KOPT-K1 (cell line): ENCODE data around the gene SKIL.

Experiments
- H3K27ac ChIP-seq: fragments of 200-600 bp; sonication (generic); 2 replicates; pipeline ENCODE4 v1.5.1; 2016; ENCODE audit warnings: antibody characterized with exemption, mild to moderate bottlenecking, low read depth, low read length; ENCODE audit not compliant: poor library complexity, severe bottlenecking
- H3K36me3 ChIP-seq: fragments of 200-600 bp; sonication (generic); 2 replicates; pipeline ENCODE4 v1.5.1; 2017; ENCODE audit warnings: antibody characterized with exemption, mild to moderate bottlenecking, low read length, moderate library complexity; ENCODE audit not compliant: insufficient read depth
- H3K9me3 ChIP-seq: fragments of 200-600 bp; sonication (generic); 2 replicates; pipeline ENCODE4 v1.5.1; 2017; ENCODE audit warnings: antibody characterized with exemption, low read length, mild to moderate bottlenecking; ENCODE audit not compliant: insufficient read depth, poor library complexity, severe bottlenecking

SKIL gene

DNA sequence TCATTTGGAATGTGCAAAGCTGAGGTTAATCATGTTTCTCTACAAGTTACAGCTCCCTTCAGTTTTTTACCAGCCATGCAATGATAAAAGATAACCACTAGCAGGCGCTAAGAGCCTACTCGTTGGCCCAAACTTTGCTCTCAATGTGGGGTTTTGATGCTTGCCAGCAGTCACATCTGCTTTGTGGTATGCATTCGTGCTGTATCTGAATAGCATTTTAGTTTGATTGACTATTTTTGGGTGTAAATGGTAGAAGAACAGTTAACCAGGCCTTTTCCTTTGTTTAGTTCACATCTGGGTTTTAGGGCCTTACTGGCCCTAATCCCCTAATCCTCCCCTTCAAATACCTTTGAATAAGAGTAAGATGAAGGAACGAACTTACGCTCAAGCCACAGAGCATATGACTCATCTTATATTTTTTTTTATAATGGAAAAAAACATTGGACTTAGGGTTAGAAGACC, 56.7 kb downstream of the SKIL start:
- Histone ChIP-seq H3K36me3 (no peaks in the 10 kb centered on the region), H3K27ac (no peak overlapping the region), H3K9me3 (no peaks in the 10 kb centered on the region)

DNA sequence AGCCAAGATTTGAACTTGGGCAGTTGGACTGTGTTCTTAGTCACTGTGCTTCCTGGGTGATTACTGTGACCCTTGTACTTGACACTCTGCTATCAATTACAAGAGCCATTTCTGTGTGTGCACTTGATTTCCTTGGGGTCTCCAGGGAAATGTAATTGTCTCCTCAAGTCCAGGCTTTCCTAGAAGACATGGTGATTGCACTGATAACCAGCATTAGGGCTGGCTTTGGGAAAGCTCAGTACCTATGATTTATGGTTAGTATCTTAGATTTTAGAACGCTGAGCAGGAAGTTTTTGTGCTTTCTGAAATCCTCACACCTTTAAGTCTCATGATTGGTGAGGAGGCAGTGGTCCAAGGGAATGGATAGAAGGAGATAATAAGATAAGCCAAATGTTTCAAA, 59.6 kb downstream of the SKIL start:
- Histone ChIP-seq H3K9me3 (no peaks in the 10 kb centered on the region), H3K27ac (no peak overlapping the region), H3K36me3 (no peaks in the 10 kb centered on the region)

DNA sequence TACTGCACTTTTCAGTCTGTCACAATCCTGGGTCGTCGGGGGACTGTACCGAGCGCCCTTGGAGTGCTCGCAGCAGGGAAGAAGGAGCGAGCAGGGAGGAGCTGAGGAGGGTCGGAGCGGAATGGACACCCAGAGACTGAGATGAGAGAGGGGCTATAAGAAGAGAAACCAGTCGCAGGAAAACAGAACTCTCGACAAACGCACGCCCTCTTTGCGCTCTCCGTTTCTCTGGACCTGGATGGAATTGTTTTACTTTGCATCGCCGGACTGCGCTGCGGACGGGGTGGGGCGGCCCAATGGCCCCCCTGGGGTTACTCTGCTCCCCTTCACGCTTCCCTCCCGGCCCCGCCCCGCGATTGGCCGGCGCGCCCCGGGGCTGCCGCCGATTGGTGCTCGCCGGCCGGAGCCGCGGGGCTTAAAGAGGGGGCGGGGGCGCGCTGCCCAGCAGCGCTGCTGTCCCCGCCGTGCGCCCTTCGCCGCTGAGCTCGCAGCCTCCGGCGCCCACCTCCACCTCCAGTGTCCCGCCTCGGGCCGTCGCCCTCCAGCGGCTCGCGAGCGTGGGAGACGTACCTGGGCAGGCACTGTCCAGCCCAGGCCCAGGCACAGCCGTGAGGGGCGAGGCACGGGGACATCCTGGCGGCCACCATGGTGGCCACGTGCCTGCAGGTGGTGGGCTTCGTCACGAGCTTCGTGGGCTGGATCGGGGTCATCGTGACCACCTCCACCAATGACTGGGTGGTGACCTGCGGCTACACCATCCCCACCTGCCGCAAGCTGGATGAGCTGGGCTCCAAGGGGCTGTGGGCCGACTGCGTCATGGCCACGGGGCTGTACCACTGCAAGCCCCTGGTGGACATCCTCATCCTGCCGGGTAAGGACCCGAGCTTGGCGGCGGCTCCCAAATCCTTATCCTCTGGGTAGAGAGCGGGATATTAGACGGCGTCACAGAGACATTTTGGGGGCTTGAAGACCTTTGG, 61.2 kb downstream of the SKIL start, which contains the start of gene CLDN11:
Gene CLDN11, plus strand, starts transcription at position 447 of the 977 bp plus-strand sequence. Its CDS starts 199 bp downstream, at position 646.
- no peaks in the 10 kb centered on the region for H3K9me3 ChIP-seq
- H3K36me3 ChIP-seq = no peaks in the 10 kb centered on the region
- H3K27ac ChIP-seq = no peak within 1 kb of the TSS

DNA sequence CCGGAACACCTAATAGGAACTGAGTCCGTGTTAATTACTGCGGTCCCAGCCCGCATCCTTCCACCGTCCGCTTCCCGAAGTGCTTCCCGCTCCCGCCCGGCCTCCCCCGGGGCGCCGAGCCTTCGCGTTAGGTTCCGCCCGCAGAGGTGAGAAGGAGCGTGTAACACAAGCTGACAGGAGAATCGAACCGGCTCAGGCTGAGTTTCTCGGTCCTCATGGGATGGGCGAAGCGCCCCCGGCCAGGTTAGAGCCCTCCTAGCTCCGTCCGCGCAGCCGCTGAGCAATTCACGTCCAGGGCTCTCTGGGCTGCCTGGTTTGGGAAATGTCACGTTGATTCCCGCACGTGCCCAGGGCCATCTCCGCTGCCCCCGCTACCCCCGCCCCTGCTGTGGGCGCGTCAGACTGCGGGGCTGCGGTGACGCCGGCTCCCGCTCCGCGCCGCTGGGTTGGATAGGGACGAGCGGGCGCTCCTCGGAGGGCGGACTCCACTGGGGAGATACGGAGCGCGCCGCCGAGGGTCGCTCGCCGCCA, 62.1 kb downstream of the SKIL start:
- Histone ChIP-seq H3K27ac (no peak overlapping the region), H3K36me3 (no peaks in the 10 kb centered on the region)

DNA sequence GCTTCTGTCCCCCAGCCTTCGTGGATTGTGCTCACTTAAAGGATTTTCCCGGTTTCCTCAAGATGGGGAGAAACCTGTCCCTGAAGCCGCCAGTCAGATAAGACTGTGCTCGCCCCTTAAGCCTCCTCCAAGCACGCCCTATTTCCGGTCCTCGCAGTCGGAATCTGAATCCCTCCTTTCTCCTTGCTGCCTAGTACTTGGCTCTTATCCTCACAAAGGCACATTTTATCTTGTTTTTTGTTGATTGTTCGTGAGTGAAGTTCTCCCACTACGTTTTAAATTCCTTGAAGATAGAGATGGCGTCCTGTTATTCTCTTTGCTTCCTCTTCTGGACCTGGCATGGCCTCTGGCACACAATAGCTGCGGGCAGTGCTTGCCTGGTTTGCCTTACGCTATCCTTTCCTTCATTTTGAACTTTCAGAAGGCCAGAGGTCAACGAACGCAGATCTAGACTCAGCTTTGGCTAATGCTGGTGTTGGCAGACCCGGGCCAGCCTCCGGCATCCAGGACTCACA, 62.8 kb downstream of the SKIL start:
- no peaks in the 10 kb centered on the region for H3K36me3 ChIP-seq
- H3K27ac ChIP-seq = no peak overlapping the region
- H3K9me3 ChIP-seq = no peaks in the 10 kb centered on the region

More for the DNA sequence above, 62.1 kb downstream of the SKIL start:
- H3K9me3 ChIP-seq = no peaks in the 10 kb centered on the region

DNA sequence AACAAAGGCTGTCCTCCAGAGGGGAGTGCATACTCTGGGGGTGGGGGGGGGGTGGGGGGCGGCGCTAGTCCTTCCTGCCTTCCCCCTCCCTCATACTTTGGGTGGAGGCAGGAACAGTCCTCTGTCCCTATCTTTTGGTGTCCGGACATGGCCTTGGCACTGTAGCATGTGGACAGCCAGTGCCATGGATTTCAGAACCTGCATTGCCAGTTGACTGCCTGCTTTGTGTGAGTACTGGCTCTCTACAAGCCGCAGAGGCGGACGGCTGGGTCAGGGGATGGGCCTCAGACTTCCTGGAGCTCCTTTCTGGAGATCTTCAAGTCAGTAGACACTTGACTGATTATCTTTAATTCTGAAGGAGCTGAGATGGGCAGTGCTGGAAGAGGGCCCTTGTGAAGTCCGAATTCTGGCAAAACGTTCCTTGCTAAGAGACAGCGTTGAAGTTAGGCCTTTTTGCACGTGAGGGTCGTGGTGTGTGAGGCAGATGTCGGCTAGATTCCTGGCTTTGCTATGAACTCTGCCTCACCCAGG, 63.7 kb downstream of the SKIL start:
- no peaks in the 10 kb centered on the region for H3K9me3 ChIP-seq
- H3K36me3 ChIP-seq = no peaks in the 10 kb centered on the region
- H3K27ac ChIP-seq = no peak overlapping the region

DNA sequence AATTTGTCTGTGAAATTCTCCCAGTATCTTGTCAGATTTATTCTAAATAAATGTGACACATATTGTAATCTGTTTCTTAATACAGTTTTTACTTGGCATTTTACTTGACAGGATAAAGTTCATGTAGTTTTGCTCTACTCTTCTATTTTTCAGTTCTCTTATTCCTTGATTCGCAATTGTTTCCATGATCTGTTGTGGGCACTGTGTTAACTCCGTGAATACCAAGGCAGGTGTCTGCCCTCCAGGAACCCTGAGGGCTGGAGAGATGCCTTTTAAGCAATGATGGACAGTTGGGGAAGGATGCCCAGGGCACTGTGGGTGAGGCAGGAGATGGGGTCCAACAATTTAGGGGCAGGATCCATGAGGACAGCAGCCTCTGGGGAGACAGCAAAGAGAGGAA, 64.2 kb downstream of the SKIL start:
- H3K36me3 ChIP-seq = no peaks in the 10 kb centered on the region
- H3K27ac ChIP-seq = no peak overlapping the region
- no peaks in the 10 kb centered on the region for H3K9me3 ChIP-seq

DNA sequence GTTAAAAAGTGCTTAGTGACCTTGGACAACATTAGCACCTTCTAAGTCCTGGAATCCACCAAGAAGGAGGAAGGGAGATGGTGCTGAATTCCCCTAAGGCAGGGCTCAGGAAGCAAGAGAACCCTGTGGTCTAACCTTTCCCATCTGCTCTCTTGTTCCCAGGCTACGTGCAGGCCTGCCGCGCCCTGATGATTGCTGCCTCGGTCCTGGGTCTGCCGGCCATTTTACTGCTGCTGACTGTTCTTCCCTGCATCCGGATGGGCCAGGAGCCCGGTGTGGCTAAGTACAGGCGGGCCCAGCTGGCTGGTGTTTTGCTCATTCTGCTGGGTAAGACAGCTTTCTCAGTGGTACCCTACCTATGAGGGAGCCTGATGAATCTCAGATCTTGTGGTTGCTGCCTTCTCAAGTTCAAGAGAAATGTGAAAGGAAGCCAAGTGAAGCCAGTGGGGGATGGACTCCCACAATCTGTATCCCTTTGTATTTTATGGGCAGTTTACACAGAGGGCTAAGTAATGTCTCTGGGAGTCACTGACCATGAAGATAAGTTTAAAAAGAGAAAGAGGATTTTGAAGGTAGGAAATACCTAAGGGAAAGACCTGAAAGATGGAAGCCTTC, 65.6 kb downstream of the SKIL start:
- no peak overlapping the region for H3K27ac ChIP-seq
- H3K9me3 ChIP-seq = no peaks in the 10 kb centered on the region

DNA sequence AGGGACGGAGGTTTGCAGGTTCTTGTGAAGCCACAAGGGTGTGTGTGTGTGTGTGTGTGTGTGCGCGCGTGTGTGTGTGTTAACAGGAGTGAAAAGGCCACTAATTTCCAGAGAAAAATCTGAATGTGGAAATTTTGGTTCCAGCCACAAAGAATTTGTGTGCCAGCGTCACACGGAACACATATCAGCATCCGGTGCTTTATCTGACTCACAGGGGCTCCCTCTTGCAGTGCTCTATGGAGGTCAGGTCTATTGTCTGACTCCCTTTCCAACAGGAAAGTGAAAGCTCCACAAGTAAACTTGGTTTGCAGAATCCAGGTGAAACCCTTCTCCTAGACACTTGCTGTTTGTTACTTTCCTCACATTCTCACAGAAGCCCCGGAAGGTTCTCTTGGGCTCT, 67.4 kb downstream of the SKIL start:
- Histone ChIP-seq H3K27ac (no peak overlapping the region), H3K9me3 (no peaks in the 10 kb centered on the region), H3K36me3 (no peaks in the 10 kb centered on the region)

More for the DNA sequence above, 65.6 kb downstream of the SKIL start:
- H3K36me3 ChIP-seq = no peaks in the 10 kb centered on the region

DNA sequence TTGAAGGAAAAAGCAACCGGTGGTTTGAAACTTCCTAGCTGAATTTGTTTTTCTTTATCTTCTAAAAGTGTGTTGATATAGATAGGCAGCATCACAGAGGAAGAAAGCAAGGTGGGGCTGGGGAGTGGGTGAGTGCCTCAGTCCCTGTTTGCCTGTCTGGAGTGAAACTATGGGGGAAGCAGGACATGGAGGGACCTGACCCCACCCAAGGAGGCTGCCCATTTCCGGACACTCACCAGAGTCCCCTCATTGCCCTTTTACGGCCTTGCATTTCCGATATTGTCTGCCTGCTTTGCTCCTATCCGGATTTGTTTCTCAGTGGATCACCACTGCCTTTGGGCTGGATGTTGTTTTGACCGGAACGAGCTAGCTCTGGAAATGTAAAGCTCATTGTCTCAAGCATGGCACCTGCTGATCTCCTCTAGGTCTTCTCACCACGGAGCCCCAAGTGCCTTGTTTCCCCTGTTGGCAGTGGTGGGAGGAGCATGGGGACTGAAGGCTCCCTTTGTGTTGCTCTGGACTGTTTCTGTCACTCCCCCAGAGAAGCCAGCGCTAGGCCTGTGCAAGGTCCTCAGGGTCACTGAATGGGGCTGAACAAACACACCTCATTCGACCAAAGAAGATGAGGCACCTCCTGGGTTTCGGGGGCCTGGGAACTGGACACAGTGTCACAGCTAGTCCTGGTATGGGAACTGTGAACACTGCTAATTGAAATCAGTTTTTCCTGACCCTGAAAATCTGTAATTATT, 68.2 kb downstream of the SKIL start:
- Histone ChIP-seq H3K27ac (no peak overlapping the region), H3K36me3 (no peaks in the 10 kb centered on the region), H3K9me3 (no peaks in the 10 kb centered on the region)

DNA sequence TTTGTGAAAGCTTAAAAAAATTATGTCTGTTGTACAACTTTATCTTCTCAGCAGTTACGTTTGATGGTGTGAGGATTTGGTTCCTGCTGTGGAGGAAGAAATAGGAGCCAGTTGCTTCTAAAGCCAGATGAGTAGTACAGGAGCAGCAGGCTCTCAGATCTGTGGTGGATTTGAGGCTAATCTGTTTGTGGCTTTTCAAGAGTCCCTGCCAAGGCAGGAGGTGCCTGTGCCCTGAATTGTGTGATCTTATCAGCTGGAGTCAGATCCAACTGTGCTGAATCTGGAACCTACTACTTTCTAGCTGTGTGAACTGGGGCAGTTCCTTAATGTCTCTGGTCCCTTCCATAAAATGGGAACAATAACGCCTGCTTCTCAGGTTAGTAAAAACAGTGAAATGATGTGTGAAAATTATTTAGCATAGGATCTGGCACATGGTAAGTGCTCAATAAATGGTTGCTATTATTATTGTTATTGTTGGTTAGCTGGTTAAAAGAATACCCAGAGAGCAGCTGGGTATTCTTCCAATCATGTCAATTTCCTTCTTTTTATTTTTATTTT, 68.8 kb downstream of the SKIL start:
- H3K36me3 ChIP-seq = no peaks in the 10 kb centered on the region
- no peaks in the 10 kb centered on the region for H3K9me3 ChIP-seq
- no peak overlapping the region for H3K27ac ChIP-seq

DNA sequence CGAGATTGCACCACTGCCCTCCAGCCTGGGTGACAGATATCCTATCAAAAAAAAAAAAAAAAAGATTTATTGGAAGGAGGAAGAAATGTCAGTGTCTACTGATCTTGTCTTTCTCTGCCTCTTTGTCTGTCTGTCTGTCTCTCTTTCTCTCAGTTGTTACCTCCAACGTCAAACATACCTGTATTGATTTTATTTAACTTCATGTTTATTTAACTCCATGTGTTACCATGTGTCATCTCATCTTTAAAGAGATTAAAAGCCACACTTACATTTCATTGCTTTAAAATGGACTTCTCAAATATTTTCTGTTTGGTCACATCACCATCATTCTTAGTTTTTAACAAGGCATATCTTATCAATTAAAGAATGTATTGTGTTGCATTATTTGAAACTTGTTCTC, 70.6 kb downstream of the SKIL start:
- Histone ChIP-seq H3K36me3 (no peaks in the 10 kb centered on the region), H3K9me3 (no peaks in the 10 kb centered on the region), H3K27ac (no peak overlapping the region)

DNA sequence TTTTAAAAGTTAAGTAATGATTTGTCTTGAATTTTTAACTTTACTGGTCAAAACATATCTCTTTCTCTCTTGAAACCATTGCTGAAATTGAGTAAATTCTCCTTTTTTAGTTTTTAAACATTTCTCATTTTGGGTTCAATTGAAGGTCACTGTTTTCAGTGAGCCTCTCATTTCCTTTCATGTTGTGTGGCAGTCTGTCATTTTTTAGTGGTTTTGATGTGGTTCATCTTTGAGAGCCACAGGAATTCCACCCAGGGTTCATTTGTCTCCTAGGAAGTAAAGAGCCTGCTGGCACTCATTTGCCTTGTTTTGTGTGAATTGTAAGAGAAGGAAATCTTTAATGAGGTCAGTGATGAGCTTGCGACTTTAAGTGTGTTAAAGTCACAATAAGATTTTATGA, 71.5 kb downstream of the SKIL start:
- Histone ChIP-seq H3K9me3 (no peaks in the 10 kb centered on the region), H3K27ac (no peak overlapping the region), H3K36me3 (no peaks in the 10 kb centered on the region)

DNA sequence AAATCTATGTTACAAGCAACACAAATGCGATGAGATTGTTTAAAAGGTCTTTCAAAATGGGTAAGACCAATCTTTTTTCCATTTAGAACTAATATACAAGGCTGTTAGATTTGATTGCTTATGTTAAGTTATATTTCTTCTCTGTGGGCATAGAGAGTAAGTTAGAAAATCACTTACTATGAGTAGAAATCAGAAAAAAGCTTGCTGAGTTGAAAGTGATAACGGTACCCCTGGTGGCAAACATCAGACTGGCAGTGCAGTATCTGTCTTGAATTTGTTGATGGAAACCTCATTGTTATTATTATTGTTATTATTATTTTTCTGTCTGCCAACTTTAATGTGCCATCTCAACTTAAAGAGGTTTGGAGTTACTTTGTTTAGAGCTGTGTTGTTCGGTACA, 73.5 kb downstream of the SKIL start:
- H3K36me3 ChIP-seq = no peaks in the 10 kb centered on the region

More for the DNA sequence above, 73.5 kb downstream of the SKIL start:
- Histone ChIP-seq H3K9me3 (no peaks in the 10 kb centered on the region), H3K27ac (no peak overlapping the region)
